HS-5 (cell line): Measurements from ENCODE around the gene MBD3.

ENCODE experiments used
- DNase-seq: peaks from one replicate; pipeline ENCODE4 v3.0.0-alpha.2; 2012; ENCODE audit warnings: low read depth

The MBD3 gene

DNA sequence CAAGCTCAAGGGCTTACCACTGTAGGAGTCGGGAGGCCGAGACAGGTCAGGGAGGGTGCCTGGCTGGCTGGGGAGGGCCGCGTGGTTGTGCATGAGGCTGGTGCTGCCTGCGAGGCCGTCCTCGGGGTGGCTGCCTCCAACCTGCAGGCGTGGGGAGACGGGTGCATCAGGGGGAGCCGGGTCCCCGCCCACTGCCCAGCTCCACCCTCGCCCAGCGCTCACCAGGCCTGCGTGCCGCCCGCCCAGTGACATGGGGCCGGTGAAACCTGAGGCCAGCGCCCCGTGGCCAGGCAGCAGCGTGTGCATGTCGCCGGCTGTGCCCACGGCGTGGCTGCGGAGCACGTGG, 26.4 kb upstream of the MBD3 start:
- DNase-seq, result no peak

GRCh38 chr19:1618157-1619093, 25.8 kb upstream of the MBD3 start:
- DNase-seq, result no peak

GRCh38 chr19:1616875-1617274, 24.2 kb upstream of the MBD3 start:
- DNase-seq, result no peak

GRCh38 chr19:1616396-1616795, 23.7 kb upstream of the MBD3 start:
- DNase-seq, result no peak

DNA sequence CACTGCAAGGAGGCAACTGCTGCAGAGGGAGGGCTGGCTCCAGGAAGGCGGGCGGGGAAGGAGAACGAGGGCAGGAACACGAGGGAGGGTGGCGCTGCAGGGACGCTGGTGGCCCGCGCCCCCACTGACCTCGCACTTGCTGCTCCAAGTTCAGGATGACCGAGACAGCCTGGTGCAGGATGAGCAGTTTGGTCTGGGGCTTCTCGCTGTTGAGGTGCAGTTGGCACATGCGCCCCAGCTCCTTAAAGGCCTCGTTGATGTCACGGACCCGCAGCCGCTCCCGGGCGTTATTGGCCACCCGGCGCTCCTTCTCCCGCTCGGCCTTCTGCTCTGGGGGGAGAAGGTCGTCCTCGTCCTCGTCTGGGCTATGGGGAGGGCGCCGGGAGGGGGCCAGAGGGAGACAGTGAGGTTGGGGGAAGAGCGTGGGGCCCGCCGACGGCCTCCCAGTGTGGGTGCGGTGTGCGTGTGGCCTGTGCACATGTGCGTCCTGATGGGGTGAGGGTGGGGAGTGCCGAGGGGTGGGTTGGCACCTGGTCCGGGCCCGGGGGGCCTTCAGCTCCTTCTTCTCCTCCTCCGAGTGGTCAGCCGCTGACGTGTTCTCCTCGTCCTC, 22.6 kb upstream of the MBD3 start:
- DNase-seq, result no peak

DNA sequence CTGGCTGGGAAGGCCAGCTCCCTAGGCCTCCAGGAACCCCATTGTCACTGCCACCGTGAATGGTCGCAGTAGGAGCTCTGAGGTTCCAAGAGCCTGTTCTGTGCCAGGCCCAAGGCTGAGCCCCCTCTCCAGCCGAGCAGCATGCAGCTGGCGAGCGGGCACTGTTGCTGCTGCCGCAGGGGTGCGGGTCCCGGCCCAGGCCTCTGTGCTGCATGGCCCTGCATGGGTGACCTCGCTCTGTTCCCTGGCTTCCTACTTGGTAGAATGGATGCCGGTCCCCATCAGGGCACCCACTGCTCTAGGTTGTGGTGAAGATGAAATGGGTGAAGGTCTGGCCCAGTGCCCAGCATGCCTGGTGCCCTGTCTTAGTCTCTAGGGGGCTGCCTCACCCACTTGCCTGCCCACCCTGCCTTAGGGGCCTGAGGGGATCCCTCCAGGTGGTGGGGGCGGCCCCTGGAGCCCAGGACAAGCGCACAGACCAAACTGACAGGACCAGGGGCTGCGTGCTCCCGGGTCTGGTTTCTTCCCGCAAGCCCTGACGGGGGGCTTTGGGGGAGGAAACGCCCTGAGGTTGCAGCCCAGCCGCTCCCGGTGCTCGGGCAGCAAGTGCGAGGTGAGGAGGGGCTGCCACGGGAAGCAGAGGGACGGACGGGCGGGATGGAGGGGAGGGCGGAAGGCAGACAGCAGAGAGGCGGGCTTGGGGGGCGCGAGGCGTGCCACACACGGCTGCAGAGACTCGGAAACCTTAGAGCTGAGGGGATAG, 21.3 kb upstream of the MBD3 start:
- no peak for DNase-seq

DNA sequence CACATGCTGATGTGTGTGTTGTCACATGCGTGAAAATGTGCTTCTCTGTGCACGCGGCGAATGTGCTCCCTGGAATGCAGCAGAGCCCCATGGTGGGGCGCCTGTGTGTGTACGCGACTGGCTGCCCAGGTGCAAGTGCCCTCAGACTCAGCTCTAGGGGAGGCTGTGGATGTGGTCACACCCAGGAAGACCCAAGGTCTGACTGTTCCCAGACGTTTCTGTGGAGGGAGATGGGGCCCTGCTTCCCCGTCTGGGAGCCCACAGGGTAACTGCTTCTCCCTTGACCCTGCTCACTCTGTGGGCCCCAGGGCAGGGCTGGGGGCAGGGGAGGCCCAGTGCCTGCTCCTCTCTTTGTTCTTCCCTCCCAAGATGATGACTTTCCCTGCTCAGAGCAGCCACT, 20.5 kb upstream of the MBD3 start:
- DNase-seq, result no peak

DNA sequence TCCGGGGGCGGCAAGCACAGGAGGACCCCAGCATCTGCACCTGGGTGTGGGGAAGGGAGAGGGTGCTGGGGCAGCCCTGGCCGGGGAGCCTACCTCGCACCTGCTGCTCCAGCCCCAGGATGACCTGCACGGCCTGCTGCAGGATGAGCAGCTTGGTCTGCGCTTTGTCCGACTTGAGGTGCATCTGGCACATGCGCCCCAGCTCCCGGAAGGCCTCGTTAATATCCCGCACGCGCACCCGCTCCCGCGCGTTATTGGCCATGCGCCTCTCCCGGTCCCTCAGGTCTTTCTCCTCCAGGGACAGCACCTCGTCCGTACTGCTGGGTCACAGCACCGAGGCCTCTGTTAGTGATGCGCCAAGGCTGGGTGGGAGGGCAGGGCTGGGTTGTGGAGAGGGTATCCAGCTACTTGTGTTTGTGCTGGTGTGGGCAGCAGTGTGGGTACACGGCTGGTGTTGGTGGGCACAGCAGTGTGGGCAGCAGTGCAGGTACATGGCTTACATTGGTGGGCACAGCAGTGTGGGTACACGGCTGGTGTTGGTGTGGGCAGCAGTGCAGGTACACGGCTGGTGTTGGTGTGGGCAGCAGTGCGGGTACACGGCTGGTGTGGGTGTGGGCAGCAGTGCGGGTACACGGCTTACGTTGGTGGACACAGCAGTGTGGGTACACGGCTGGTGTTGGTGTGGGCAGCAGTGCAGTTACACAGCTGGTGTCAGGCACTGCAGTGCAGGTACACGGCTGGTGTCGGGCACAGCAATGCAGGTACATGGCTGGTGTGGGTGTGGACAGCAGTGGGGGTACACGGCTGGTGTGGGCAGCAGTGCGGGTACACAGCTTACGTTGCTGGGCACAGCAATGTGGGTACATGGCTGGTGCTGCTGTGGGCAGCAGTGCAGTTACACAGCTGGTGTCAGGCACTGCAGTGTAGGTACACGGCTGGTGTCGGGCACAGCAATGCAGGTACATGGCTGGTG, 19.7 kb upstream of the MBD3 start:
- no peak for DNase-seq

- DNase-seq, result no peak
Observed at GRCh38 chr19:1611353-1611752, 18.7 kb upstream of the MBD3 start.

DNA sequence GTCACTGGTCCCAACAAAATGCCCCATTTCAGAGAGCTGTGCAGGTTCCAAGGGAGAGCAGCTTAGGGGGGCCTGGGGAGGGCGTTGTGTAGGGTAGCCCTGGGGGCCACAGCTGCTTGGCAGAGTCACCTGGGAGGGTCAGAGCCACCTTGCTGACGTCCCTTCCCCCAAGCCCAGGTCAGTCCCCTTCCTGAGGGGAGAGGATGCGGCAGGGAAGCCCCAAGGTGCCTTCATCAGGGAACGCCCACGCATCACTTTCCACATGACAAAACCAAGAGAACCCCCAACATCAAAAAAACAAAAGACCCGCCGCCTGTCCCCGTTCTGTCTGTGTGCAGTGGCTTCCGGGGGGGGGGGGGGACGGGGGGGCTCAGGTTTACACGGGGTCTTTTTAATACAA, 17.9 kb upstream of the MBD3 start:
- DNase-seq, result no peak

- DNase-seq, result no peak
Observed at GRCh38 chr19:1609680-1610474, 17.2 kb upstream of the MBD3 start.

GRCh38 chr19:1609103-1609396, 16.4 kb upstream of the MBD3 start:
- DNase-seq, result no peak

GRCh38 chr19:1608359-1609102, 15.9 kb upstream of the MBD3 start:
- no peak for DNase-seq

DNA sequence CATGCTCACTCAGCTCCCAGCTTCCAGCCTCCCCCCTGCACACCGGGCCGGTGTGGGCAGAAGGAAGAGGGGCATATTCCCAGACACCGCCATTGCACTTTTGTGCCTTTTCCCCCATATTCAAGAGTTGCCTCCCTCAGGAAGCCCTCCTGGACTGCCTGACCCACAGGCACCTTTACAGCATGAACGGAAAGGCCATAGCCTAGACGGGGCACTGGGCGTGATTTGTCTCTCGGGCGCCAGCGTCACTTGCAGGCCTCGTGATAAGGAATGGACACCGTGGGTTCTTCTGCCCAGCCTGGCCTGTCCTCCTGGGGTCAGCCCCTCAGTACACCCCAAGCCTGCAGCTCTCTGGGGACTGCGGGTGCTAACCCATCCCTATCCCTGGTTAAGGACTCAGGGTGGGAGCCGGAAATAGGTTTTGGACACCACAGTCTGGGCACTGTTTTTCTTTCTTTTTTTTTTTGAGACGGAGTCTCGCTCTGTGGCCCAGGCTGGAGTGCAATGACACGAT, 13.5 kb upstream of the MBD3 start:
- DNase-seq, result no peak

DNA sequence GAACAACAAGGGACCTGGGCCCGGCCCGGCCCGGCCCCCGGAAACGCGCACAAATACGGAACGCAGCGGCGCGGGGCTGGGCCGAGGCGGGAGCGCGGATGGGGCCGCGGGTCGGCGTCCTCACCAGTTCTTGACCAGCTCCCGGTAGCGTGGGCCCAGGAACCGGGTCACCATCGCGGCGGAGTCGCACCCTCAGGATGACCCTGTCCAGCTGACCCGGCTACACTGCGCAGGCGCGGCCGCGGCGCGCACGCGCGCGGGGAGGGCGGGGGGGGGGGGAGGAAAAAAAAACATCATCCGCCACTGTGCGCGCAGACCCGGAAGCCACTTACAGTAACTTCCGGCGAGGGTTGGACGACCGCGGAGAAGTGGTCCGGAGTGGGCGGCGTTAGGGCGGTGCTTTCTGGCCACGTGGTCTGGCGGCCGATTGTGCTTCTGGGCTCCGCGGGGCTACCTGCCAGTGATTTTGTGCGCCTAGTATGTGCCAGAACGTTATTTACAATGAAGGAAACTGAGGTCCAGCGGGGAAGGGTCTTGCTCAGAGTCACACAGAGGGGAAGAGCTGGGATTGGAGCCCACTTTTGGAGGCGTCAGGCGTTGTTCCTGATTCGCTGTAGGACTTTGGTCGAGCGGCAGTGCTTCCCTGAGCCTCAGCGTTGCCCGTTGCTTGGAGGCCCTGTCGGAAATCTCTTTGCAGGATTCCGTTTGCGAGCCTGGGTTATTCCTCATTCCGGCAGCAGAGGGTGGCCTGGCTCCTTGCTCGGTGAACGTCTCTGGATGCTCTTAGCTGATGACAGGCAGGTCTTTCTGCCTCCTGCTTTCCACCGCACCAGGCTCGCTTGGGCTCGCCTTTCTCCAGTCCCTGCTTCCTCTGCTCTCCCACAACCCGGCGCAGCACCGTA, 12.8 kb upstream of the MBD3 start, which contains the start of gene UQCR11:
Gene UQCR11 (minus strand): TSS at position 227 of the 902 bp plus-strand sequence. CDS start 53 bp downstream, at position 174.
- DNase-seq, result peak; percentile 76

GRCh38 chr19:1602091-1602707, 9.5 kb upstream of the MBD3 start:
- DNase-seq, result no peak

GRCh38 chr19:1601613-1602064, 9.0 kb upstream of the MBD3 start:
- DNase-seq, result no peak

GRCh38 chr19:1599460-1599846, 6.8 kb upstream of the MBD3 start:
- DNase-seq, result no peak
